Skin epidermis (tissue), 12 donors: ENCODE data around the gene RNF135.
"Not testable (repeated sequence)": the region's sequence is repeated elsewhere in the genome, so short reads cannot be mapped to it uniquely, and the experiment has no call there.

Experiments
- H3K27ac ChIP-seq, 21 experiments: fragments of 200-600 bp; sonication (generic) in 11 of 21; one replicate each; pipeline ENCODE4 v1.5.0; 2020; ENCODE audit warnings: mild to moderate bottlenecking in 3 of 21, inconsistent platforms in 2 of 21, moderate library complexity in 2 of 21
- H3K4me3 ChIP-seq, 7 experiments: fragments of 200-600 bp; sonication (generic) in 2 of 7; one replicate each; pipeline ENCODE4 v1.5.0; 2020; ENCODE audit warnings: inconsistent platforms in 2 of 7, mild to moderate bottlenecking in 2 of 7, moderate library complexity in 1 of 7

The RNF135 gene

GRCh38 chr17:31046856-31047425 lies 76.1 kb downstream of the RNF135 start:
- H3K27ac ChIP-seq, H3K4me3 ChIP-seq: not testable (repeated sequence)

GRCh38 chr17:31048142-31048541 lies 77.3 kb downstream of the RNF135 start:
- H3K4me3 ChIP-seq: no peak overlapping the region

DNA sequence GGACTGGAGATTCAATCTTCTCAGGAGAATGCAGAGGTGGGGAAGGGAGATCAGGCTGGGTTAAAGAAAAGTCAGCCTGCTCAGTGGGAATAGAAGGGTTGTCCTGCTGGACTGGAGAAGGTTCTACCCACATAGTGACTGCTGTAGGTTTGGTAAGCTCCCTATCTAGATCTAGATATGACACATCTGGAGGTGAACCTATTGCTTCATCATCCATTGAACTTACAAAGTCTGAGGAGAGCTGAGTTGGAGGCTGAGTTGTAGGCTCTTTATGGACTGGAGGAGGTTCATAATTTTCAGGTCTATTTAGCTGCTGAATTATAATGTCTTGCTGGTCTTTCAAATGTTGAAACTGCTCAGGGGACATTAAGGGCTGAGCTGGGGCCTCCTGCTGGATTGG lies 77.9 kb downstream of the RNF135 start:
- no peak overlapping the region for H3K27ac ChIP-seq
- no peak overlapping the region for H3K4me3 ChIP-seq

More at GRCh38 chr17:31048142-31048541, 77.3 kb downstream of the RNF135 start:
- H3K27ac ChIP-seq: no peak overlapping the region
